Left lobe of liver (tissue), 2 donors: ENCODE data around the gene ETV2. TPM values are rescaled to one million over a fixed set of nuclear protein-coding genes. Genes with fewer than 3 reads are reported as not detected.
"Not testable (repeated sequence)": the region's sequence is repeated elsewhere in the genome, so short reads cannot be mapped to it uniquely, and the experiment has no call there.

ENCODE experiments used
- ATAC-seq: fragments of 200-7000 bp; cut with Tn5 transposase; one replicate; pipeline ENCODE4 v1.9.1; 2020; ENCODE audit warnings: mild to moderate bottlenecking, moderate library complexity
- DNase-seq: peaks from one replicate; pipeline ENCODE4 v3.0.0-alpha.2; 2020; ENCODE audit warnings: low spot score
- total RNA-seq: library from RNA; stranded (reverse); gene quantifications from one replicate; pipeline ENCODE4 v1.2.1, GENCODE V29; 2021
- donor health status: DM: no; HTN: no; CAD: no; lungs with moderate emphysema.
- donor health status: DM: no; HTN: yes; CAD: no.

The ETV2 gene
- total RNA-seq, 1 donor from 2014 or later: 0.48 TPM

DNA sequence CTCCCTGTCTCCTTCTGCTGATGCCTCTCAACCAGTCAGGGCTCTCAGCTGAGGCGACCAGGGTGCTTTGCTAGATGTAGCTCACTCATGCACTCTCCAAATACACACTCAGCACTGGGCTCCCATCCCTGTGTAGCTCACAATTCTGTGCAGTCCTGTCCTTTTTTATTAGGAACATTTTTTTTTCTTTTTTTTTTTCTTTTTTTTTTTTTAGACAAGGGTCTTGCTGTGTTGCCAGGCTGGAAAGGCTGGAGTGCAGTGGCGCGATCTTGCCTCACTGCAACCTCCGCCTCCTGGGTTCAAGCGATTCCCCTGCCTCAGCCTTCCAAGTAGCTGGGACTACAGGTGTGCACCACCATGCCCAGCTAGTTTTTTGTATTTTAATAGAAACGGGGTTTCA lies 13.3 kb downstream of the ETV2 start:
- DNase-seq, ATAC-seq: not testable (repeated sequence)

DNA sequence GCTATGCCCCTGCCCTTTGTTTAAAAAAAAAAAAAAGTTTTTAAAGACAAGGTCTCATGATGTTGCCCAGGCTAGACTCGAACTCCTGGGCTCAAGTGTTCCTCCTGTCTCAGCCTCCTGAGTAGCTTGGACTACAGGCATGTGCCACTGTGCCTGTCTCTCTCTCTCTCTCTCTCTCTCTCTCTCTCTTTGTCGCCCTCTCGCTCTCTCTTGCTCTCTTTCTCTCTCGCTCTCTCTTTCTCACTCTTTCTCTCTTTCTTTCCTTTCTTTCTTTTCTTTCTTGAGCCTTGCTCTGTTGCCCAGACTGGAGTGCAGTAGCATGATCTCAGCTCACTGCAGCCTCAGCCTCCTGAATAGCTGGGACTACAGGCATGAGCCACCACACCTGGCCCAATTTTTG lies 14.1 kb downstream of the ETV2 start:
- ATAC-seq (no peak), DNase-seq (no peak)

DNA sequence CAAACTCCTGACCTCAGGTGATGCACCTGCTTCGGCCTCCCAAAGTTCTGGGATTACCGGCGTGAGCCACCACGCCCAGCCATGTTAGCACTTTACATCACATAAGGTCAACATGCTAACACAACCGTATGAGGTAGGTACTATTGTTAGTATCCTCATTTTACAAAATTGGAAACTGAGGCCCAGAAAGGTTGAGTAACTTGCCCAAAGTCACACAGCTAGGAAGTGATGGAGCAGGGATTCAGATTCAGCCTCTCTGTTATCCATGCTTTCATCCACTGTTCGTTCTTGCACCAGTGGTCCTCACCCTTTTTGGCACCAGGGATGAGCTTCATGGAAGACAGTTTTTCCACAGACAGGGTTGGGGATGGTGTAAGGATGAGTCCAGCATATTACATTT lies 15.2 kb downstream of the ETV2 start:
- ATAC-seq: no peak
- no peak for DNase-seq

DNA sequence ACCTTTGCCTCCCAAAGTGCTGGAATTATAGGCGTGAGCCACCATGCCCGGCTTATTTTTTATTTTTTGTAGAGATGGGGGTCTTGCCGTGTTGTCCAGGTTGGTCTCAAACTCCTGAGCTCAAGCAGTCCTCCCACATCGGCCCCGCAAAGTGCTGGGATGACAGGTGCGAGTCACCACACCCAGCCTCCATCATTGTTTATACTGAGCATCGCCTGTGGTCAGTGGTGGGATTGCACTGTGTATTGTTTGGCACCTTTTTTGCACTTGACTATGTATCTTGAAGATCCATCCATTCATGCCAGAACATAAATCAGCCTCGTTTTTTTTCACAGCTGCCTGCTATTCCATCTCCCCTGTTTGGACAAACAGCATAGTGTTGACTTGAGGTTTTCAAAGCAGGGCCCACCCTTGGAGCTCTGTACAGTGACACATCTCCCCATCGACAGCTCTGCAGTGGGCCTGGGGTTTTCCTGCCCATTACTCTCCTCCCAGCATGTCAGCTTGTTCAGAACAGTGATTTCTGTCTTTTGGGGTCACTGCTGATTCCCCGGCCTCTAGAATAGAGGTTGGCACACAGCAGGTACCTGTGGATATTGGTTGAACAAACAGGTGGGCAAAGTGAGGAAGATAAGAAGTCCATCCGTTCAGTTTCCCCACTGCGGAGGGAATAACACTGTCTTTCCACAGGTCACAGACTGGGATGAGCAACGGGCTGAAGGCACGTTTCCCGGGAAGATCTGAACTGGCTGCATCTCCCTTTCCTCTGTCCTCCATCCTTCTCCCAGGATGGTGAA lies 16.6 kb downstream of the ETV2 start:
- no peak for DNase-seq

DNA sequence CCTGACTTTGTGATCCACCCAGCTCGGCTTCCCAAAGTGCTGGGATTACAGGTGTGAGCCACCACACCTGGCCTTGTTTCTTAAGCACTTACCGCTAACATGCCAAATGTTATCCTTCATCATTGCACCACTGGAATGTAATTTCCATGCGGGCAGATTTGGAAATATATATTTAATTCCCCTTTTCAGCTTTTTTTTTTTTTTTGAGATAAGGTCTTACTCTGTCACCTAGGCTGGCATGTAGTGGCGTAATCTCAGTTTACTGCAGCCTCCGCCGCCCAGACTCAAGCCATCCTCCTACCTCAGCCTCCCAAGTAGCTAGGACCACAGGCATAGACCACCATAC lies 20.4 kb downstream of the ETV2 start:
- ATAC-seq (no peak), DNase-seq (no peak)

More for the DNA sequence above, 16.6 kb downstream of the ETV2 start:
- no peak for ATAC-seq

DNA sequence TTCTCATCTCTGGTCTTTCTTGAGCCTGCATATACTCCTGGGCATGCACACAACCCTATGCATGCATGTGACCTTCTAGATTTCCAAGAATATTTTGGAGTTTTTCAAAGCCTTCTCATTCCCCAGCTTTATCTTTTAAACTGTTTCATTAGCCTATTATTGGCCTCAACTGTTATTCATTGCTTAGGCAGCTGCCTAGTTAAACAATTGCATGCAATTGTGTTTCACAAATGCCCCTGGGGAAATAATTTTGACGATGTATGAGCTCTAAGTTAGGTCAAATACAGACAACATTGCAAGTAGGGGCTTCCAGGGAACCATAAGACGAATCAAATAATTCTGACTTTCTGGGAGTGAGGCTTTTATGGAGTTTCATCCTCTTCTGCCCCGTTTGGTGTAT lies 22.4 kb downstream of the ETV2 start:
- ATAC-seq (no peak), DNase-seq (no peak)

DNA sequence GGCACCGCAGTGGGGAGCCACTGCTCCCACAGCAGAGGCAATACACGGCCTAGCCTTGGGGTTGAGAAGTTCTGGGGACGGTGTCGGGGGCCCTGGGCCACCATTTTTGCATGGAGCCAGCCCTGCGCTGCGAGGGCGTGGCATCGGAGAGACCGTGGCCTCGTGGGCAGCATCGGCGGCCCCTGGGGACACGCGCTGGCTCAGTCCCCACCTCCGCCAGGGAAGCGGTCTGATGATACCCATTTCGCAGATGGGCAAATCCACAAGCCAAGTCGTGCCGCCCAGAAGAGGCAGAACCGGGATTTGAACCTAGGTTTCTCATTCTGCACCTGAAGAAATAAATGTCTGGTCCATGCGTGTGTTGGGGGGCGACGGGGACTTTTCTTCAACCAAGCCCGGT lies 23.6 kb downstream of the ETV2 start:
- ATAC-seq (no peak), DNase-seq (no peak)

DNA sequence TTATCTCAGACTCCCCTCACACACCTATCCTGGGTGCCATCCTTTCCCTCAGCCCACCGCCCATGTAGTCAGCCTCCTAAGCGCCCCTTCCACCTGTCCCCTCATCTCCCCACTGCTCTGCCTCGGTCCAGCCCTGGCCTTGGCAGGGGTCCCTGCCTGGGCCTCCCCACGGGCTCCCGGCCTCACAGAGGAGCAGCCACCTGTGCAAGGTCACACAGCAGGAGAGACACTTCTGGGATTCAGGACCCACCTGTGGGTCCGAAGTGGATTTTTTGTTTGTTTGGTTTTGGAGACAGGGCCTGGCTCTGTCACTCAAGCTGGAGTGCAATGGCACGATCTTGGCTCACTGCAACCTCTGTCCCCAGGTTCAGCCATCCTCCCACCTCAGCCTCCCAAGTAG lies 24.1 kb downstream of the ETV2 start:
- ATAC-seq: no peak
- DNase-seq: no peak

DNA sequence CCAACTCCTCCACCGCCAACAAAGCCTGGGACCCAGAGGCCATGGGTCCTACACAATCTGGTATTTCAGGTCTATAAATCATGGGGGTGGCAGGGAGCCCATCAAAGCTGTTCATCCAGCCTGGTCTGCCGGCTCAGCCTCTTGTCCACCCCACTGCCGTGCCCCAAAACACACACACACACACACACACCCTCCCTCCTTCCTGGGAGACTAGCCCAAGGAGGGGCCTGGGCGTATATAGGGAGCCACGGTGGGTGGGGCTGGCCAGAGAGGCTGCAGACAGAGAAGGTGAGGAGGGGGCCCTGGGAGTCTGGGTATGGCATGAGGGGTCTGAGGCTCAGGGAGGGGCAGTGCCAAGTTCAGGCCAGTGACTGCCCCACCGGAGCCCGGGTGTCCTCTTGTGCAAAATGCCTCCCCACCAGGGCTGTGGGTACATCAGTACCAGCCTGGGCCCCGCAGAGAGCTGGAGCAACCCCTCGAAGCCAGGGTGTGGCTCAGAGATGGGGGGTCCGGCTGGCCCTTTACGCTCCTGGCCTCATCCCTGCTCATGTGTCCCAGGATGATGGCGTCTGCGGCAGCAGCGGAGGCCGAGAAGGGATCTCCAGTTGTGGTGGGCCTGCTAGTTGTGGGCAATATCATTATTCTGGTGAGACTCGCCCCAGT lies 24.8 kb downstream of the ETV2 start, which contains the start of gene UPK1A:
UPK1A (plus strand) TSS at position 267 of the 663 bp plus-strand sequence; CDS start at position 563, 296 bp downstream.
- DNase-seq (no peak), ATAC-seq (no peak)

DNA sequence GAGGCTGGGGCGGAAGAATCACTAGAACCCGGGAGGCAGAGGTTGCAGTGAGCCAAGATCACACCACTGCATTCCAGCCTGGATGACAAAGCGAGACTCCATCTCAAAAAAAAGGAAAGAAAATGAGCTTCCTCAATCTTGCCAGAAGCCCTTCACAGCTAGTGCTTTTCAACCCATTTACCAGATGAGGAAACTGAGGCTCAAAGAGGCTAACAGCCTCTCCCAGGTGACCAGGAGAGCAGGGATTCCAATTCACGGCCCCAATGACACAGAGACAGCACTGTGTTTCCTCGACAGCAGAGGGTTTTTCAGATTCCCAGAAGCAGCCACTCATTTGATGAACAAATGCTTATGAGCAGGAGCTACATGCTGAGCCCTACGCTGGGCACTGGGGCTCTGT lies 28.0 kb downstream of the ETV2 start:
- ATAC-seq (no peak), DNase-seq (no peak)

DNA sequence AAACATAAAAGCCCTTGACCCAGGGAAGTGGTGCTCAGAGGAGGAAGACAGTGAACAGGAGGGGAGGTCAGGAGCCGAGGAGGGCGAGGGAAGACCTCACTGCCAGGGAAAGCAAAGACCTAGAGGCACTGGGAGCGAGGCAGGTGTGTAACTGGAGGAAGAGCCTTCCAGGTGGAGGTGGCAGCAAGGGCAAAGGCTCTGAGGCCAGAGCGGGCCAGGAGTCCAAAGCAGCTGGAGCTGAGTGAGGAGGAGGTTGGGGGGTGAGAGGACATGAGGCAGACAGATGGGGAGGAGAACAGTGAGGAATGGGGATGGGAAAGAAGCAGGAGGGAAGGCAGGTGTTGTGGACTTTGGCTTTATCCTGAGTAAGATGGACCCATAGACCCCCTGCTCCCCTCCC lies 28.4 kb downstream of the ETV2 start:
- no peak for DNase-seq
- ATAC-seq: no peak

DNA sequence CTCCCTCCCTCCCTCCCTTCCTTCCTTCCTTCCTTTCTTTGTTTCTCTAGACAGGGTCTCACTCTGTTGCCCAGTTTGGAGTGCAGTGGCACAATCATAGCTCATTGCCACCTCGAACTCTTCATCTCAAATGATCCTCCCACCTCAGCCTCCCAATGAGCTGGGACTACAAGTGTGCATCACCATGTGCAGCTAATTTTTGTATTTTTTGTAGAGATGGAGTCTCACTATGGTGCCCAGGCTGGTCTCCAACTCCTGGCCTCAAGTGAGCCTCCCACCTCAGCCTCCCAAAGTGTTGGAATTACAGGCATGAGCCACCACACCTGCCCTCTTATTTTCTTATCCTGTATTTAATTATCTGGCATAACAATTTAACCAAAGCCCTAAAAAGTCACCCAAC lies 29.1 kb downstream of the ETV2 start:
- ATAC-seq: no peak
- DNase-seq: no peak

DNA sequence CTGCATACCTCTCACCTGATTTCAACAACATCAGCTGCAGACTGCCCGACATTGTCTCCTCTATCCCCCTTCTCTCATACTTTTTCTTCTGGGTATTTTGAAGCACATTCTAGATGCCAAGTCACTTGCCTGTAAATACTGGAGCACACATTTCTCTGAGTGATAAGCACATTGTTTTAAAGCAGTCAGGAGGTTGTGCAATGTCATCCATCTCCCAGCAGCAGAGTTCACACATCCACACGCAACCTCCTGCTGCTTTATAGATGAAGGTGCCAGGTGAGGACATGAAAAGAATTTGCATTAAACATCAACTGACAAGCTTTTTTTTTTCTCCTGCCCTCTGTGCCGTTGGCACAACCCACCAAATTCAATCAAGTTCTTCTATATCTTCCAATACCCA lies 30.3 kb downstream of the ETV2 start:
- no peak for DNase-seq
- ATAC-seq: peak; percentile 40

DNA sequence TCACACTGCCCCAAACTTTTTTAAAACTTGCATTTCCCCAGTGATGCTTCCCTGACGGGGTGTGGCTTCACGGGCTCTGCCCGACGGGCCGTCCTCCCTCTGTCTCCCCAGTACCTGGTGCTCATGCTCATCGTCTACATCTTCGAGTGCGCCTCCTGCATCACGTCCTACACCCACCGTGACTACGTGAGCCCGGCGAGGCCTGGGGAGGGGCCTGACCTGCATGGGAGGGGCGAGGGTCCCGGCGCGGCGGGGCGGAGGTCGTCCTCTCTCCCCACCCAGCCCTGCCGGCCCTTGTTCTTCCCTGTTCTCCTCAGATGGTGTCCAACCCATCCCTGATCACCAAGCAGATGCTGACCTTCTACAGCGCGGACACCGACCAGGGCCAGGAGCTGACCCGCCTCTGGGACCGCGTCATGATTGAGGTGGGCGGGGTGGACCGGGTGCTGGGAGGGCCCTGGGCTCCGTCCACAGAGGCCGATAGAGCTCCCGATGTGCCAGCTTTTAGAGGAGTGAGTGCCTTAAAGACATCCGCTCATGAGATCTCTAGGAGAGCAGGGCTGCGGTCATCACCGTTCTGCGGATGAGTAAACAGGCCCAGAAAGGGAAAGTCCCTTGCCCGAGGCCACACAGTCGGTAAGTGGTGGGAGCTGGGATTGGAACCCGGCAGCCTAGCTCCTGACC lies 31.7 kb downstream of the ETV2 start:
- DNase-seq (no peak), ATAC-seq (peak; percentile 68)

DNA sequence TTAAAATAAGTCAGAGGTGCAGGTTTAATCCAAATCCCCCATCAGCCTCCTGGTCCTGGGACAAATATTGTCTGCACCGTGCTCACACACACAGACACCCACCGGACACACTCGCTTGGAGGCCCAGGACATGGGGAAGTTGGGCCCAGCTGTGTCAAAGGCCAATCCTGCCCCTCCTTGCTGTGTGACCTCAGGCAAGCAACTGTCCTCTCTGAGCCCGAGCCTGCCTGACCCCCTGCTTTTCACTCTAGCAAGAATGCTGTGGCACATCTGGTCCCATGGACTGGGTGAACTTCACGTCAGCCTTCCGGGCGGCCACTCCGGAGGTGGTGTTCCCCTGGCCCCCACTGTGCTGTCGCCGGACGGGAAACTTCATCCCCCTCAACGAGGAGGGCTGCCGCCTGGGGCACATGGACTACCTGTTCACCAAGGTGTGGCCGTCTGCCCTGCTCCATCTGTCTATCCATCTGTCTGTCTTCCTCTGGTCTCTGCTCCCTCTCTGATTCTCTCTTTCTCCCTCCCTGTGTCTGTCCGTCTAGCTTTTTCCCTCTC lies 34.1 kb downstream of the ETV2 start:
- DNase-seq: no peak
- no peak for ATAC-seq

DNA sequence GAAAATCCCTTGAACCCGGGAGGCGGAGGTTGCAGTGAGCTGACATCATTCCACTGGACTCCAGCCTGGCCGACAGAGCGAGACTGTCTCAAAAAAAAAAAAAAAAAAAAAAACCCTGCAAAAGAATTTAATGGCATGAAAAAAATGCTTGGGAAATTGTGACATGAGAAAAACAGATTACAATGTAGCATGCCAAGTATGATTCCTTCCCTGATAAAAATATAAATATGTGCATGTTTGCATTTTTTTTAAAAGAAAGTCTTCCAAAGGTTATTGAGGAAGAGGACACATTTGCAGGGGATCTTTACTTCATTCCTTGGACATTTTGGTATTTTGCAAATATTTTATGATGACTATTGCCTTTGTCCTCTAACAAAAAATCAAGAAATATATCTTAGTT lies 48.3 kb downstream of the ETV2 start:
- ATAC-seq (no peak), DNase-seq (no peak)

DNA sequence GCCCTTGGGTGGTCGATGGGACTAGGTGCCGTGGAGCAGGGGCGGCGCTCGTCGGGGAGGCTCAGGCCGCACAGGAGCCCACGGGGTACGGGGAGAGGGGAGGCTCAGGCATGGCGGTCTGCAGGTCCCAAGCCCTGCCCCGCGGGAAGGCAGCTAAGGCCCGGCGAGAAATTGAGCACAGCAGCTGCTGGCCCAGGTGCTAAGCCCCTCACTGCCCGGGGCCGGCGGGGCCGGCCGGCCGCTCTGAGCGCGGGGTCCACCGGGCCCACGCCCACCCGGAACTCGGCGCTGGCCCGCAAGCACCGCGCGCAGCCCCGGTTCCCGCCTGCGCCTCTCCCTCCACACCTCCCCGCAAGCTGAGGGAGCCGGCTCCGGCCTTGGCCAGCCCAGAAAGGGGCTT lies 49.6 kb downstream of the ETV2 start:
- not testable (repeated sequence) for DNase-seq, ATAC-seq

DNA sequence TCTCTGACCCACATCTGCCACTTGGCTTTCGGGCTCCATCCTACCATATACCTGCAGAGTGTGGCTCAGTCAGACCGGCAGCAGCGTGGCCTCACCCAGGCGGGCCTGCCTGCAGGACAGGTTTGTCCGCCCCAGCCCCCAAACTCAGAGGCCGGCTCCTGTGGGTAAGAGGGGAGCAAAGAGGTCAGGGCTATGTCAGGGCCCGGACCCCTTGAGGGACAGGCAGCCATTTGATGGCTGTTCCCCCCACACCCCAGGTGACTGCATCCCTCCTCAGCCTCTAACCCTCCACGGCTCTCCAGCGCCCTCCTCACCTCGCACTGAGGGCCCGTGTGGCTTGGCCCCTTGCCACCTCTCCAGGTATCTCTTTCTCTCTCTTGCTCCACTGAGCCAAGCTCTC lies 50.5 kb downstream of the ETV2 start:
- DNase-seq (no peak), ATAC-seq (no peak)

DNA sequence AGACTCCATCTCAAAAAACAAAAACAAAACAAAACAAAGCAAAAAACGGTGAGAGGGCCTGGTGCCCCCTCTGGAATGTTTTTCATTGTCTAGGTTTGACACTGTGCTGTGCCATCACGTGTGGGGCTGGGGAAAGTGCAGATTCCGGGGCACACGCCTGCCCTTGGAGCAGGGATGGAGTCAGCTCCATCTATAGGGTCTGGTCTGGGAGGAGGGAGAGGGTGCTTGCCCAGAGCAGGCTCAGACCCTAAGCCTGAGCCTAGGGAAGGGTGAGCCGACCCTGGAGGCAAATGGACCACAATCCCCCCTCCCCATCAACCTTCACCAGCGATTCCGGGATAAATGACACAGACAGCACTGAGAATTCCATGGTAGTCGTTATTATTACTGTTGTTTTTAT lies 51.9 kb downstream of the ETV2 start:
- DNase-seq (no peak), ATAC-seq (peak; percentile 5)

DNA sequence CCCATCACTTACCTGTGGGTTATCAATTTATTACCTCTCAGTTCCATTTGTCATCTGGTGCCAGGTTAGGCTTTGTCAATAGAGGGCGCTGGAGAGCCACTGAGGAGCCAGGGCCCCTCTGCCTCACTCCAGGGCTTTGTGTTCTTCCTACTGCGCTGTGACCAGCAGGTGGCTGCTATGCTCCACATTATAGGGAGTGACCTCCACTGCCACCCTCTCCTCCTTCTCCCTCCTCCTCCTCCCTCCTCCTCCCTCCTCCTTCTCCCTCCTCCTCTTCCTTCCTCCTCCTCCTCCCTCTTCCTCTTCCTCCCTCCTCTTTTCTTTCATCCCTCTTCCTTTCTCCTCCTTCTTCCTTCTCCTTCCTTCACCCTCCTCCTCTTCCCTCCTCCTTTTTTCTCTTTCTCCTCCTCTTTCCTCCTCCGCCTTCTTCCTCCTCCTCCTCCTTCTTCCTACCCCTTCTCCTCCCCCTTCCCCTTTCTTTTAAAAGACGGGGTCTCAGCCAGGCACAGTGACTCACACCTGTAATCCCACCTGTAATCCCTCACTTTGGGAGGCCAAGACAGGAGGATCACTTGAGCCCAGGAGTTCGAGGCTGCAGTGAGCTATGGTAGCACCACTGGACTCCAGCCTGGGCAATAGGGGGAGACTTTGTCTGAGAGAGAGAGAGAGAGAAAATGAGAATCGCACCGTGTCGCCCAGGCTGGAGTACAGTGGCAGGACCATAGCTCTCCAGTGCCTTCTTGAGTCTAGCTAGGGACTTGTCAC lies 52.5 kb downstream of the ETV2 start:
- DNase-seq (peak; percentile 87), ATAC-seq (peak; percentile 100)
